Activated T-cell treated with anti-CD3 and anti-CD28 coated beads for 48 hours (primary cell): ENCODE measurements around the gene NSDHL.
"Not testable (repeated sequence)": the region's sequence is repeated elsewhere in the genome, so short reads cannot be mapped to it uniquely, and the experiment has no call there.

Source experiments
- DNase-seq: peaks from one replicate; pipeline ENCODE4 v3.0.0-alpha.2; 2020; ENCODE audit warnings: low read depth

The NSDHL gene

GRCh38 chrX:152830312-152831305, at the start of gene NSDHL, which contains the start of gene CETN2:
NSDHL (plus strand) TSS chrX:152831063; CDS start chrX:152846325, 15,262 bp downstream.
CETN2 (minus strand) TSS chrX:152830757; CDS start chrX:152830710, 47 bp downstream.
- DNase-seq, result peak; percentile 89

- DNase-seq, result not testable (repeated sequence)
Measured at GRCh38 chrX:152787062-152787461, 43.8 kb upstream of the NSDHL start.

GRCh38 chrX:152798945-152799344, 31.9 kb upstream of the NSDHL start:
- DNase-seq, result no peak

GRCh38 chrX:152806035-152806434, 24.8 kb upstream of the NSDHL start:
- DNase-seq, result no peak

- DNase-seq, result no peak
Measured at GRCh38 chrX:152810403-152810802, 20.5 kb upstream of the NSDHL start.

- no peak for DNase-seq
Measured at GRCh38 chrX:152813206-152813605, 17.7 kb upstream of the NSDHL start.

- DNase-seq, result no peak
Measured at GRCh38 chrX:152814048-152814447, 16.8 kb upstream of the NSDHL start.

- no peak for DNase-seq
Measured at GRCh38 chrX:152817078-152817764, 13.6 kb upstream of the NSDHL start.

GRCh38 chrX:152818356-152818755, 12.5 kb upstream of the NSDHL start:
- no peak for DNase-seq

GRCh38 chrX:152819266-152819665, 11.6 kb upstream of the NSDHL start:
- DNase-seq, result no peak

GRCh38 chrX:152819732-152820131, 11.1 kb upstream of the NSDHL start:
- DNase-seq, result no peak

- no peak for DNase-seq
Measured at GRCh38 chrX:152821145-152821765, 9.6 kb upstream of the NSDHL start.

- no peak for DNase-seq
Measured at GRCh38 chrX:152822383-152823086, 8.3 kb upstream of the NSDHL start.

GRCh38 chrX:152823657-152824056, 7.2 kb upstream of the NSDHL start:
- no peak for DNase-seq

GRCh38 chrX:152824841-152825374, 6.0 kb upstream of the NSDHL start:
- DNase-seq, result no peak

- DNase-seq, result no peak
Measured at GRCh38 chrX:152831391-152831790, 528 bp downstream of the NSDHL start.

GRCh38 chrX:152832520-152832919, 1.7 kb downstream of the NSDHL start:
- no peak for DNase-seq

- DNase-seq, result no peak
Measured at GRCh38 chrX:152833378-152833777, 2.5 kb downstream of the NSDHL start.

- not testable (repeated sequence) for DNase-seq
Measured at GRCh38 chrX:152835470-152835869, 4.6 kb downstream of the NSDHL start.

GRCh38 chrX:152842772-152843338, 12.0 kb downstream of the NSDHL start:
- no peak for DNase-seq

- DNase-seq, result no peak
Measured at GRCh38 chrX:152843852-152844251, 13.0 kb downstream of the NSDHL start.
